ENCODE data around the gene FBLN1.

- TF ChIP-seq CTCF (IDR thresholded peaks at IDR 0.05) (no peak), ELF4 (CRISPR knock-in tag; IDR thresholded peaks at IDR 0.05; ENCODE audit: low read depth) (no peak), USF2 (CRISPR knock-in tag; IDR thresholded peaks at IDR 0.05) (no peak)
These were observed 47.5 kb upstream of the FBLN1 start for GRCh38 chr22:45455212-45455611.
